Body of pancreas (tissue), 4 donors: ENCODE results near the gene HS6ST2.

Experiments used
- CTCF ChIP-seq, 7 experiments: fragments of 450-650 bp in 4 of 7; fragments of 200-600 bp in 3 of 7; sonication (generic) in 3 of 7; IDR thresholded peaks; one replicate each; pipeline ENCODE4 v1.5.1; 2016 to 2019; ENCODE audit warnings: antibody characterized with exemption in 7 of 7
- POLR2A ChIP-seq, 3 donors: fragments of 450-650 bp; IDR thresholded peaks; one replicate each; pipeline ENCODE4 v1.6.1; 2016; ENCODE audit warnings: antibody characterized with exemption in 3 of 3, mild to moderate bottlenecking in 2 of 3

- TF ChIP-seq CTCF (IDR thresholded peaks at IDR 0.05) = no peak
- TF ChIP-seq POLR2A (IDR thresholded peaks at IDR 0.05) = no peak
These were observed 124.3 kb downstream of the HS6ST2 start for GRCh38 chrX:132834109-132834508.
